IPS-NIHi11 (cell line): ENCODE data around the gene EVC.

ENCODE experiments used
- DNase-seq: peaks from one replicate; pipeline ENCODE4 v3.0.0; 2012; ENCODE audit warnings: mixed read lengths, low spot score

EVC gene

DNA sequence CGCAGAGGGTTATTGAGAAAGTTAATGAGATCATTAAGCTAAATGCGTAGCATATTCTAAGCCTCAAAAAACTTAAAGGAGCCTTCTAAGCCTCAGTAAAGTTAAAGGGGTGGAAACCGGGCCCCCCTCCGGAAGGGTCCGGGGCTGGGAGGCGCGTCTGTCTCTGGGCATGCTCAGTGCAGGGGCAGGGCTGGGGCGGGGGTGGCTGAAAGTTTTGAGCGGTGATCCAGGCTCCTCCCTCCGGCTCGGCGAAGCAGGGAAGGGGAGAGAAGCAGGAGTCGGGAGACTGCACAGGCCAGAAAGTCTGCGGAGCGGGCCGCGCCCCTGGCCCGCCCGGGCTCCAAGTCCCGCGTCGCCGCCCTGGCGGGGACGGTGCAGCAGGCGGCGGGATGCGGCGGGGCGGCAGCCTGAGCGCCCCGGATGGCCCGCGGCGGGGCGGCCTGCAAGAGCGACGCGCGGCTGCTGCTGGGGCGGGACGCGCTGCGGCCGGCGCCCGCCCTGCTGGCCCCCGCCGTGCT lies at the start of gene EVC:
TSS of gene EVC (plus strand) at position 241 of the 518 bp plus-strand sequence. CDS start at position 421, 180 bp downstream.
- peak; percentile 84 for DNase-seq

DNA sequence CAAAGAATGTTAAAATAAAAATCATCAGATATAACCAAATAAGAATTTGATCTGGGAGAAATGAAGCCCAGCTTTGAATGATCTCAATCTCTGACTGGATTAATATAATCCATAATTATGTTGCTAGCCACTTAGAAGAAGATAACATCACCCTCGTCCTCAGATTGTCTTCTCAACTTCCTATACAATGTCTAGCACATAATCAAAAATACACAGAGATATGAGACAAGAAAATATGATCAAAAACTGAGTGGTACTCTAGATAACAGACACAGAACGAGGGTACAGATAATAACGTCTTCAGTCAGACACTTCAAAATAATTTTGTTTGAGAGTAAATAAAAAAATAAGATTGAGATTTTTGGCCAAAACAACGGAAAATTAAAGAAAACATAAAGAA lies 49.8 kb upstream of the EVC start:
- no peak for DNase-seq

GRCh38 chr4:5662555-5662954 lies 48.4 kb upstream of the EVC start:
- no peak for DNase-seq

GRCh38 chr4:5664778-5665177 lies 46.2 kb upstream of the EVC start:
- no peak for DNase-seq

DNA sequence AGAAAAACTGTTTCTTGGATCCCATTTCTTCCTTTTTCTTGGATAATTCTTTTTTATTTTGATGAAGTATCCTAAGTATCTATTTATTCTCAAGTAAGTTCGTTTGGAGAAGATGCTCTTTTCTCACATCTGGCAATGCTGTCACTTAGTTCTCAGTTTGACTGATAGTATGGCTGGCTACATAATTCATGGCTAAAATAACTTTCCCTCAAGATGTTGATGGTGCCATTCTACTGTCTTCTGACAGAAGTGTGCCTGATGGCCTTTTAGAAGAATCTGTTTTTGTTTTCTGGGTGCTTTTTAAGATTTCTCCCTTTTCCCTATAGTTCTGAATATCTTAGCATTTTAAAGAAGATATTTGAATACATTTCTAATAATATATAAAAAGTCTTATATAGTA lies 44.3 kb upstream of the EVC start:
- DNase-seq: no peak

DNA sequence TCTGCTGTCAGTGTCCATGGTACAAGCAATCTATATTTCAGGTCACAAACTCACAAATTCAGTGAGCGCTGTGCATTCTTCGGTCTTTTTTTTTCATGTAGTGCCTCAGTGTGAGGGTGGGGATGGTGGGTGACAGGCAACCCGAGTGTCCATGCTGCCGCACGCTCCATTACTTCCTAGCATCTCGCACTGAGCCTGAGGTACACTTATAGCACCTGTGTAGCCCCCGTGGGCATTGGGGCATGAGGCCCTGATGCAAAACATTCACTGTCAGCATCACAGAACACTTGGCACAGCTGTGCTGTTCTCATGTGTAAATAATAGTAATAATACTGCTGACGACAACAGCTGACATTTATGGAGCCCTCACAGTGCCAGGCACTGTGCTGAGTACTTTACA lies 34.2 kb upstream of the EVC start:
- no peak for DNase-seq

GRCh38 chr4:5678977-5679376 lies 32.0 kb upstream of the EVC start:
- DNase-seq: no peak

- no peak for DNase-seq
Measured at GRCh38 chr4:5683566-5683965, 27.4 kb upstream of the EVC start.

GRCh38 chr4:5685296-5685695 lies 25.7 kb upstream of the EVC start:
- DNase-seq: no peak

GRCh38 chr4:5686338-5686737 lies 24.7 kb upstream of the EVC start:
- DNase-seq: no peak

GRCh38 chr4:5689065-5689464 lies 21.9 kb upstream of the EVC start:
- no peak for DNase-seq

GRCh38 chr4:5691491-5692132 lies 19.4 kb upstream of the EVC start:
- no peak for DNase-seq

GRCh38 chr4:5693871-5694270 lies 17.1 kb upstream of the EVC start:
- no peak for DNase-seq

DNA sequence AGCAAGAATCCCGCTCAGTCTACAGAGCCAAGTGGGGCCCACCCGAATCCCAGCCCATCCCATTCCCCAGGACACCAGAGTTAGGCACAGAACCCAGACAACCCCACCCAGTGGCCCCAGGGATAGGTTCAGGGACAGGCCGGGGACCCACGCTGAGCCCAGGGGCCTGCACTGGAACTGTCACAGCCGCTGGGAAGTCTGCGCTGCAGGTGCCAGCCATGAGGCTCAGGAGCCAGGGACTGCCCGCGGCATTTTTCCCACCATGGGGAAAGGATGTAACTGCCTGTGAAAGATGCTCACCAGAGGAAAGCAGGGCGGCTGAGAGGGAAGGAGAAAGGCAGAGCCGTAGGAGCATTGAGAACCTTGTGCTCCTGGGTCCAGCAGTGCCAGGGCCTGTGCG lies 14.7 kb upstream of the EVC start:
- DNase-seq: no peak

- no peak for DNase-seq
Measured at GRCh38 chr4:5700459-5700858, 10.5 kb upstream of the EVC start.

DNA sequence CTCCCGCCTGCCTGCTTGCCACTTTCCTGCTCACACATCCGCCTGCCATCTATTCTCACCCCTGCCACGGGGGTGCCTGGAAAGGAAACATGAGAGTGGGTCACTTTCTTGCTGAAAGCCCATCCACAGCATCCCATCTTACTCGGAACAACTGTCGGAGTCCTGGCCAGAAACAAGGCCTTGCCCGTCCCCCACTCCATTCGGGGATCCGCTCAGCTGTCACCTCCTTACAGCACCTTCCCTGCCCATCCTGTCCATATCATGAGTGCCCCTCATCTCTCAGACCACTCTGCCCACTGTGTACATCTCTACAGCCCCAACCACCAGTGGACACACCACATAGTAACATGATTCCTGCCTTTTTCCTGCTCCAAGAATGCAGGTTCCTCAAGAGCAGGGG lies 9.0 kb upstream of the EVC start:
- no peak for DNase-seq

DNA sequence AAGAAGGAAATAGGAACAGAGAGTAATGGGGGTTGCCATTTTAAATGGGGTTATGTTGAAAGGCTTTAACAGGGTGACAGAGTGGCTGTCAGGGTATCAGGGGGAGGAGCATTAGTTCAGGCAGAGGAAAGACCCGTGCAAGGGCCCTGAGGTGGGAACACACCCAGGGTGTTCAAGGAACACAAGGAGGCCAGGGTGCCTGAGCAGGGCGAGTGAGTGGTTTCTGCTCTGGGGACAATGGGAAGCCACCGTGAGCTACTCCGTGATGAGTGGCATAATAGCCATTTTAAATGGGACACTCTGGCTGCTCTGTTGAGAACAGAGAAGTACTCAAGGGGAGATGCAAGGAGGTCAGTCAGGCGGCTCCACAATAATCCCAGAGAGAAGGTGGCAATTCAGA lies 7.2 kb upstream of the EVC start:
- DNase-seq: no peak

DNA sequence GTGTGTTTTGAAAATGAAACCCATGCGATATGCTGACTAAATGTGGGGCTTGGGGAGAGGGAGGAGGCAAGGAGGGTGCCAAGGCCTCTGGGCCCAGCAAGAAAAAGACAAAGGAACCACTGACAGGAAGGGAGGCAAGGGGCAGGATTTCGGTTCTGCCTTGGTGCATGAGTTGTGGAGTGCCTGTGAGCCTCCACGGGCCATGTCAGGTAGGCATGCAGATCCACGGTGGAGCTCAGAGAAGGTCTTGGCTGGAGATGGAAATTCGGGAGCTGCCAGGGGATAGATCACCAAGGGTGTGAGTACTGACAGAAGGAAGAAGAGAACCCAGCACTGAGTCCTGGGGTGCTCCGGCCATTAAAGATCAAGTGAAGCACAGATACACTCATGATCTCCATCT lies 6.7 kb upstream of the EVC start:
- DNase-seq: no peak

DNA sequence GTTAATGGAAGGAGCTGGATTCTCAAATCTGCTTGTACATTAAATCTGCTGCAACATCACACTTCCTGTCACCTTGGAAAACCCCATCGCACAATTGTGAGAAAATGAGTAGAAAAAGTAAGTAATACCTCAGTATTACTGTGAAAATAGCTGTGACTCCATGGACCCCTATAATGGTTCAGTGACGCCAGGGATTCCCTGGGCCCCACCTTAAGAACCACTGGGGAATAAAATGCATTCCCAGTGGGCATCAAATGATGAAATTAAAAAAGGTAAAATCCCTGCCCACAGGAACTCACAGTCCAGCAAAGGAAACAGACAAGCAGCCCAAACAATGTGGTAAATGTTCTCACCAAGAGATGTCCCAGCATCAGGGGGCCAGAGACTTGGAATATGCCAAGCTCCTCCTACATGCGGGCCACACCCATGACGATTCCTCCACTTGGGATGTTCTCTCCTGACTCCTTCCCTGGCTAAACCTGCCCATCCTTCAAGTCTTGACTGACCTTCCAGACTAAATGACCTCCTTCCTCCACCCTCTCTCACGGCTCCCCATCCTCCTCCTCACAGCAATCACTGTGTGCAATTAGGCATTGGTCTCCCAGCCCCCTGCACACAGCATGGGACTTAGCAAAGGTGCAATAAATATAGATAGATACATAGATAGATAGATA lies 5.2 kb upstream of the EVC start:
- no peak for DNase-seq

DNA sequence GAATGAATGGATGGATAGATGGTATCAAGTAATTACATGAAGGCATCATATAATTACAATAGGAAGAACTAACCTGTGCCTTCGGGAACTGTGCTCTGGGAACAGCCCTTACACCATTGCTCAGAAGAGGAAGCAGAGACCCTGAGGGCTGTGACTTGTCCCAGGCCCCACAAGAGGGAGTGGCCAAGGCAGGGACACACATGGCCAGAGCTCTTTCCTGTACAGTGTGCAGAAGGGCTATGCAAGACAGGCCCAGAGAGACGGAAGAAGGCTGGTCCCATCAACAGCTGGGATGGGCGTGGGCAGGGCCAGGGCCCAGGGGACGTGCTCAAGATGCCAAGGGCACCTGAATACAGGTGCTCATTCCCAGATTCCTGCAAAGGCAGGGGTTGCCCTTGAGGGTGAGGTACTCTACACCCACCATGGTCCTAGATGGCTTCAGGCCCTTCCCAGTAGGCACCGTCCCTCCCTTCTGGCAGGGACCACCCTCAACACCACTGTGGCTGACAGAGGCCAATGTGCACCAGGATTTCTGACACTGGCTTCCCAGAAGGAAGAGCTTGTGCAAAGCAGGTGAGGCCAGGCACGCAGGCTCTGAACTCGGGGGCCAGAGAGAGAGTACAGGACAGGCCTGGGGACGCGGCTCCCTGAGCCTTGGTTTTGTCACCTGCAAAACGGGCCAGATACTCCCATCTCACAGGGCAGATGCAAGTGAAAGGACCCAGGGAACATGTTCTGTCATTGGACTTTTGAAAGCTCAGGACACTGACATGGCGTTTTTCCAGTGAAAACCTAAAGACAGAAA lies 4.3 kb upstream of the EVC start:
- no peak for DNase-seq

DNA sequence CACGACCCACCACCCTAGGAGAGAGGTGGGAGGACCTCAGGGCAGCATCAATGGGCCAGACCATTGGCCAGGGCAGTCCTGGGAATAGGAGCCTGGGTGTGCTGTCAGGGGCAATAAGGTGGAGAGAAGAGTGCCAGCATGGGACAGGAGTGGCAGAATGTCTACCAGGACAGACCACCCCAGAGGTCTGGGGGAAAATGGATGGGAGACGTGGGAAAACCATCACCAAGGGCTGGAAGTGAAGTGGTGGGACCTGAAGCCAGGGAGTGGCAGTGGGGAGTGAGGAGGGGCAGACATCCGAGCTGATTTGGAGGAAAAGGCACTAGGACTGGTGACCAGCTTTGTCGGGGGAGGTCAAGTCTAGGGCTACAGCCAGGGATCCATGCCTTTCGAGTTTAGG lies 3.6 kb upstream of the EVC start:
- DNase-seq: no peak

DNA sequence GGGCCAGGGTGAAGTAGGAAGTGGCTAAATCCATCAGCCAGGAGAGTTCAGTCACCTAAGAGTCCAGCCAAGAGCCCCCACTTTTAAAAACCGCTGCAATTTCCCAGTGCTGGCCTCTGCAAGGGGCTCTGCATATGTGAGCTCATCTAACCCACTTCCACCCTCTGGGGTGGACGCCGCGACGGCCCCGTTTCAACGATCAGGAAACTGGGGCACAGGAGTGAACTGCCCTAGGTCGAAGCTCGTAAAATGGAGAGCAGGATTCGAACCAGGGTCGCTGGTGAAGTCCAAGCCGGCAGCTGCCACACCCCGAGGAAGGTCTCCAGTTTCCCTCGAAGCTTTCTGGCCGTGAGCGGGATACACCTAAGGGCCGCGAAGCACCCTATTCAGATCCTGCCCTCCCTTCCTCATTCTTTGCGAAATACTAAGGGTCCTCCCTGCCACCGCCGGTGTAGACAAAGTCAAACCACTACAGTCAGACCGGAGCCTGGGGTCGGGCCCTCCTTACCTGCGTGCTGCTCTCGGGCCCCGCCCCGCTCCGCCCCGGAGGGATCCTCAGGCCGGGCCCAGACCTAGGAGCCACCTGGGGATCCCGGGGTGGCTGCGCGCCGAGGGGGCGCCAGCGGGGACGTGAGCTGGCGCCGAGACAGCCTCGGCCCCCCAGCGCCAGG lies 3.1 kb upstream of the EVC start:
- no peak for DNase-seq
